AG09309 (cell line): ENCODE measurements around the gene DHX32.
"Not testable (repeated sequence)": the region's sequence is repeated elsewhere in the genome, so short reads cannot be mapped to it uniquely, and the experiment has no call there.

ENCODE experiments used
- DNase-seq: peaks from one replicate; pipeline ENCODE4 v3.0.0-alpha.2; 2010; ENCODE audit warnings: low read depth
- H3K4me3 ChIP-seq: 2 replicates; pipeline ENCODE4 v1.5.1; 2011; ENCODE audit warnings: mild to moderate bottlenecking, low read depth, low read length, moderate library complexity; ENCODE audit not compliant: control insufficient read depth
- TF ChIP-seq, protein P1 (sequence below): IDR thresholded peaks from 2 replicates; pipeline ENCODE4 v1.5.1; 2011; ENCODE audit warnings: mild to moderate bottlenecking, low read depth, low read length, inconsistent platforms; ENCODE audit not compliant: insufficient read depth, control insufficient read depth; ENCODE audit errors: missing control alignments

DHX32 gene

DNA sequence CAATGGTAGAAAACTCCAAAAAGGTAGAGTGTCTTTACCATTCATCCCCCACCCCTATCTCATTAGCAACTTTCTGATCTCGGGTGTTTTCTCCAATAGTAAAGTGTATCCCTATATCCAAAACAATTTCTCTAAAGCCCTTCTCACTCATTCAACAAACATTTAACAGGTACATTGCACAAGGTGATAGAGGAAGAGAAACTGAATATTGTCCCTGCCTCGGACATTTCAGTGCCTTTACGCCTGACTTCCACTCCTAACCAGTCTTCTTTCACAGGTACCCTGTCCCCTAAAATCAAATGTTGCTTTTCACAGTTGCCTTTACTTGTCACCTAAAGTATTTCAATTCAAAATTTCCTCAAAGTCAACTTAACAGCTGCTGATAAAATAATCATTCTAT is 13.1 kb upstream of the DHX32 start:
- DNase-seq, H3K4me3 ChIP-seq: not testable (repeated sequence)

DNA sequence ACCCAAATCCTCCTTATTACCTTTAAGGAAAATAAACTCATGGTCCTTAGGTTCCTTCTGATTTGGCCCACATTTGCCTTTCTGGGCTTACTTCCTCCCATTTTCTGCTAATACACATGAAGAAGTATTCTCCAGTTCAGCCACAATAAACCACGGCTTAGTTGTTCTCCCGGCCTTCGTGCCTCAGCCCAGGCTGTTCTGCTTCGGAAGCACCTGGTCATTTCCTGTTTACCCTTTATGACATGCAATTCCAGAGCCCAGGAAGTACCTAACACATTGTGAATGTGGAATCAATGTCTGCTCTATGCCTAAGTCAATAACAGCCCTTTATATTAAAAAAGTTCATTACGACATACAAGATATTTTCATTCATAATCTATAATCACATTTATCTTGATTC is 11.3 kb upstream of the DHX32 start:
- not testable (repeated sequence) for H3K4me3 ChIP-seq, DNase-seq

DNA sequence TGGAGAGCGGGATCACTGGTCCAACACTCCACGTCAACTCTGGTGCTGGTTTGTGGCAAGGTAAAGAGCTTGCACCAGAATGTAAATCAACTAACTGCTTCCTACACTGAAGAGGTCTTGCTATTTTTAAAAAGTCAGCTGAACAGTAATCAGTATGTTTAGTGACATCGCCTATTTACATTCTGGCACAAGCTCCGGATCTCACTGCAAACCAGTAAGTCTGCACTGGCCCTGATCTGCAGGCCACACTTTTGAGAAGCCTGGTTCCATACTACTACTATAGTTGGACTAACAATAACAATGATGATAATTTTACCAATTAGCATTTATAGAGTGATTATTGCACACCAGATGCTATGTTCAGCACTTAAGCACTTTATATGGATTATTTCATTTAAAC is 8.3 kb upstream of the DHX32 start:
- not testable (repeated sequence) for H3K4me3 ChIP-seq, DNase-seq

DNA sequence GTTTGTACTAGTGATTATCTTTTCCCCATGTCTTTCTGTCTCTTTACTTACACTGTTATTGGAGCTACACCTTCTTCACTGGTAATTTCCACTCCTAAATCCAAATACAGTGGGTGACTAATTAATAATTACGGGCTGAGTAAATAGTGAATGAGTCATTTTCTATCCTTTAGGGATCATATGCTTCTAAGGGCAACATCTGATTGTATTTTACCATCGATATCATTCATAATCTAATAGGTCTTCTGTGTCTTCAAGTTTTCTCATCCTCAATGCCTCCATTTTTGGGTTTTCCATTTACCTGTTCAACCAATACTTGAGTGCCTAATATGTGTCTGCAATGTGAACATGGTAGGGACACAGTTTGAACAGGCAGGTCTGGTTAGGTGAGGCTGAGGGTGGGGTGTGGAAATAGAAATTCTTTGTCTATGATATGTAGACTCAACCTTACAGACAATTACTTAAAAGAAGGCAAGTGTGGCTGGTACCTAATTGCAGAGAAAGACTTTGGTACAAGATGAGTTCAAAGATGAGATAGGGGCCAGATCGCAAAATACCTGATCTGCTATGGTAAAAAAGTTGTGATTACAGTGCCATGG is 5.9 kb upstream of the DHX32 start:
- no peak for DNase-seq
- TF ChIP-seq, protein P1, sequence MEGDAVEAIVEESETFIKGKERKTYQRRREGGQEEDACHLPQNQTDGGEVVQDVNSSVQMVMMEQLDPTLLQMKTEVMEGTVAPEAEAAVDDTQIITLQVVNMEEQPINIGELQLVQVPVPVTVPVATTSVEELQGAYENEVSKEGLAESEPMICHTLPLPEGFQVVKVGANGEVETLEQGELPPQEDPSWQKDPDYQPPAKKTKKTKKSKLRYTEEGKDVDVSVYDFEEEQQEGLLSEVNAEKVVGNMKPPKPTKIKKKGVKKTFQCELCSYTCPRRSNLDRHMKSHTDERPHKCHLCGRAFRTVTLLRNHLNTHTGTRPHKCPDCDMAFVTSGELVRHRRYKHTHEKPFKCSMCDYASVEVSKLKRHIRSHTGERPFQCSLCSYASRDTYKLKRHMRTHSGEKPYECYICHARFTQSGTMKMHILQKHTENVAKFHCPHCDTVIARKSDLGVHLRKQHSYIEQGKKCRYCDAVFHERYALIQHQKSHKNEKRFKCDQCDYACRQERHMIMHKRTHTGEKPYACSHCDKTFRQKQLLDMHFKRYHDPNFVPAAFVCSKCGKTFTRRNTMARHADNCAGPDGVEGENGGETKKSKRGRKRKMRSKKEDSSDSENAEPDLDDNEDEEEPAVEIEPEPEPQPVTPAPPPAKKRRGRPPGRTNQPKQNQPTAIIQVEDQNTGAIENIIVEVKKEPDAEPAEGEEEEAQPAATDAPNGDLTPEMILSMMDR: no peak
- no peak overlapping the region for H3K4me3 ChIP-seq

- TF ChIP-seq, protein P1: no peak
Measured at GRCh38 chr10:125883211-125883610, 2.1 kb upstream of the DHX32 start.

DNA sequence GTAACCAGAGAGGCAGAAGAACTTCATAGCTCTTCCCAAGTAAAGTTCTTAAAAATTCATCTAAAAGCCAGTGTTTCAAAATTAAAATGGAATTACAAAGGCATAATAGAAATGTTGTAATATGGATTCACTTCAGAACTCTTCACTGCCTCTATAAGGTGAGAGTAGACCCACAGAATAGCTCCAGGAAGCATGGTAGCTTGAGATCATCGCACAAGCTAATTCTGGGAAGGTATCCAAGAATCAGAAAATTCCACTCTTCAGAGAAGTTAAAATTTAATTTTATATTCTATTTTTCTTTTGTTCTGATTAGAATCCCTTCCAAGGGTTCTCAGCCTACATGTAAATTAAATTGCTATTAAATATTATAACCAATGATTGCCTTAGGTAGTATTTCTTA is 1.5 kb upstream of the DHX32 start:
- no peak for DNase-seq
- TF ChIP-seq, protein P1: no peak
- no peak overlapping the region for H3K4me3 ChIP-seq

More at GRCh38 chr10:125883211-125883610, 2.1 kb upstream of the DHX32 start:
- H3K4me3 ChIP-seq: no peak overlapping the region
- DNase-seq: no peak

DNA sequence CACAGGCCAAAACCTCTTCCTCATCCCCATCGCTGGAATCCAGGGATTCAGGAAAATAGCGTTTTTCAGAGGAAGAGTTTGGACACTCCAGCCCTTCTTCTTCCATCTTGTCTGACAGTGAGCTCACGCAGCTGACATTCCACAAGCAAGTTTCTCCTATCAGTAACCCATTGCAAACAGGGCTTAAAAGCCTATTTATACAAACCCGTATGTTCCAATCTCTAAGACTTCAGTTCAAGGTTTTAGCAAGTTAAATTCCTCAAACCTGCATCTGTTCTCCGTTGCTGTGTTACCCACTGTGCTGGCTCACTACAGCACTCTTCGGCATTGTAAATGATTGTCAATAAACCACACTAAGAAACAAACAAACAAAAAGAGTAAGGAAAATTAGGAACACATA is 373 bp downstream of the DHX32 start:
- no peak for DNase-seq
- no peak overlapping the region for H3K4me3 ChIP-seq
- TF ChIP-seq, protein P1: no peak

- H3K4me3 ChIP-seq: no peak overlapping the region
- peak; percentile 64 for DNase-seq
- TF ChIP-seq, protein P1: no peak
Measured at GRCh38 chr10:125878957-125879835, 1.9 kb downstream of the DHX32 start.
